GM18526 (cell line): ENCODE results near the gene SLC9C1.

Source experiments
- POLR2A ChIP-seq: IDR thresholded peaks from 3 replicates; pipeline ENCODE4 v1.6.1; 2011; ENCODE audit not compliant: insufficient read length; ENCODE audit errors: extremely low read depth

Gene SLC9C1

DNA sequence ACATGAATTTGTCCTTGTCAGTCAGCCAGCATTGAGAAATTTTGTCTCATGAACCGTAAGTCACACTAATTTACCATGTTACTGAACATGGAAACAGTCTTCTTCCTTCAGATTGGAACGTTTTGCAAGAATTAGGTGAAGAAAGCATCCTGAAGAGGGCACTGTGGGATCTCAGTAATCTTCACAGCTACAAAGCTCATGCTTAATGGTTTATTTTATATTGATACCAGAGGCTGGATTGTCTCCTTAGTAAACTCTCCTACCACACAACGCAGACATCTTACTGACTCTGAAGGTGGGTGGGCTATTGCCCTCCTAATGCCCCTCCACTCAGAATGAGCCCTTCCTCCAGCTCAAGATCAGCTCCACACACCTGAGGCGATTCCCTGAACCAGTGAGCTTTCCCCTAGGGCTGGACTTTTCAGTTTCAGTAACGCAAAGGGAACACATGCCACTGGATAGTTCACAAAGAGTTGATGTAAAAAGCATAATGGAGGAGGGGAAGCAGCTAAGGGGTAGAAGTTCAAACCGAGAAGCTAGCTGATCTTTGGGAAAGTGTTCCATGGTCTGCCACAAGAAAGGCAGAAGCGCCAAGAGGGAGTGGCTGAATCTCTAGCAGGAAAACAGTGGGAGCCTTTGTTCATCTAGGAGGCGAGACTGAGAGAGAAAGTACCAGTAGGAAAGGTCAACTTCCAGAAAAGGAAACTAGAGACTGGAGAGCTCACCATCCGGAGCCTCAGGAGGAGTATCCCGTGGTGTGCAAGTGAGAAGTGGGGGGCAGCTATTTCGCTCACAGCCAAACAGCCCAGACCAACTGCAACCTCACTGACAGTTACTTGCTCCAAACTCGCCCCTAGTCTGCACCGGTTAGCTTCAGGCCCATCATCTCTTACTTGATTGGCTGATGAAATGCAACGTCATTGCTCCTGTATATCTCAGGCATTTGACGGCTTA is at the start of gene SLC9C1:
SLC9C1 (minus strand) TSS at position 849 of the 954 bp plus-strand sequence. CDS start 7,425 bp downstream, outside the sequence.
- TF ChIP-seq POLR2A, result no peak

DNA sequence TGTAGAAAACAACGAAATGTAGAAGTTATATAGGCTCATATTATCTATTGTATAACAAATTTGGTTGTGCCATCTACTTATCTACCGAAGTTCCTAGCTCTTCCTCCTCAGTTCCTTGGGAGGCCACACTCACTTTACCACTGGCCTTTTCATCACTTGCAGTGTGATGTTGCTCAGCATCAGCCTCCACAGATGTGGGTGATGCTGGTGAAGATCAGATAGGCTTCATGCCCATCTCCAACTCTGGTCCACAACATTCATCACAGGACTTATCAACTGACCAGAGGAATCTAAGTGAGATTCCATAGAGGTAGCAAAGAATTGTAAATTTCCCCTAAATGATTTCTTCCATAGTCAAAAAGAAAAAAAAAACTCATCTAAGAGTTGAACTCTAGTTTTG is 47.4 kb upstream of the SLC9C1 start:
- TF ChIP-seq POLR2A, result no peak

DNA sequence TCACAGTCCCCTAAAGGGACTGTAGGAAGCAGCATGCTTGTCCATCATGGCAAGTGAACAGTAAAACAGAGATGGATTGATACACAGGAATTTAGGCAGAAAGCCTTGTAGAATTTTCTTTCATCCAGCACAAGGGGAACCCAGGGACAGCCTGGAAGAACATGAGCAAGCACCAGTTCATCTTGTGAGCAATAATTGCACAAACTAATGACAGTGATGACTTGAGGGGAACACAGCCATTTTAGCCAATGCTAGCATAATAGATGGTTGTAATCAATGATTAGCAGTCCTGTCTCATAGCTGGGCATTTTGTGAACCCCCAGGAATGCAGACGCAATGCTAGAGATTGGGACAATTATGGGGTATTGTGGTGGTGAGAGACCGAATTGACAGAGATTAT is 45.6 kb upstream of the SLC9C1 start:
- no peak for TF ChIP-seq POLR2A

DNA sequence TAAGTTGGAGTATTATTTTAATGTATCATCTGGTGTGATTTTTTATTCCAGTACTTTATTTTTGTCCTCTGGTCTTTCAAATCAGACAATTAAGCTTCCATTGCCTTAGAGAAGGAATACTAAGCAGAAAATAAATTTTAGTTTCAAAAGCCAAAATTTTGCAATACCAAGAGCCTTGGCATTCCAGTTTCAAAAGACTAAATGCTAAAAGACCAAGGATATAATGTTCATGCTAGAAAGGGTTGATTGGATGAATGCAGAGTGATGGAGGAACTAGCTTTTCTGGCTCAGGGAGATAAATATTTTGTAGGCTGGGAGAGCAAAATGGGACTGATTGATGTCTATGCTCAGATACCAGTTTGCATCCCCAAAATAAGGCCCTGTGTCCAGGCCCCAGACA is 45.1 kb upstream of the SLC9C1 start:
- TF ChIP-seq POLR2A, result no peak

DNA sequence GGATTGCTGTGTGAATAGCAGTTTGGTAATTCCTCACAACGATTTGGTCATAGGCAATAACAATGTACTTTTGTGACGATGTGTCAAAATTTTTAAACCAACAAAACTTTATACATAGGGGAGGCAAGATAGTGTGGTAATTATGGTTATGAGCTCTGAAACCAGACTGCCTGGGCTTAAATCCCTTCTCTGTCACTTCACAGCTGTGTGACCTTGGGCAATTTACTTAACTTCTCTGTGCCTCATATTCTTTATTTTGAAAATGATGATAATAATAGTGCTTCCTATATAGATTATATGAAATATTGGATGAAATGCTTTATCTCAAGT is 44.7 kb upstream of the SLC9C1 start:
- TF ChIP-seq POLR2A, result no peak

DNA sequence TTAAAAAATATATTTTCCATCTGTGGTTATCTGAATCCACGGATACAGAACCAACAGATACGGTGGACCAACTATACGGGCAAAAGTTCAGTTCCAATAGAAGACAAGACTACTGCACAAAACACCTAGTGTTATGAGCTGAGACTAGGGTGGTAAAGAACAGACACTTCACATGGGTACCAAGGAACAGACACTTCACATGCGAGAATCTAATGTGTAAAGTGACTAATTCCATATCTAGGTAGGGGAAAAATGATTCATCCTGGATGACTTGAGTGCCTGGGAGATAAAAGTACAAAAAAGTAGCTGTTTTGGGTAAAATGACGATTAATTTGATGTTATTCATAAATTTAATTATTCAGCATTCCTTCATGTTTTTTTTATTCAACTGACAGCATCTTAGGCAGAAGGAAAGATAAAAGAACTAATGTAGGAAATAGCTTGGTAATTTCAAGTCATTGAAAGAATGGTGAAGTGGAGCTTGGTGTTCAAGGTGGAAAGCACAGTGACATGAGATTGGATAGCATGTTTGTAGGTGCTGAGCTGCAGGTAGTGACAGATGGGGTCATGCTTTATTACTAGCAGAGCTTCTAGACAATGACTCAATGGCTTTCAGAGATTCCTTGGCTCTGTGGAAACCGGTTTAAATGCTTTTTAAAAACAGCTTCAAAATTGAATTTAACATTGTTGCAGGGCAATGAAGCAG is 44.2 kb upstream of the SLC9C1 start:
- TF ChIP-seq POLR2A, result no peak

DNA sequence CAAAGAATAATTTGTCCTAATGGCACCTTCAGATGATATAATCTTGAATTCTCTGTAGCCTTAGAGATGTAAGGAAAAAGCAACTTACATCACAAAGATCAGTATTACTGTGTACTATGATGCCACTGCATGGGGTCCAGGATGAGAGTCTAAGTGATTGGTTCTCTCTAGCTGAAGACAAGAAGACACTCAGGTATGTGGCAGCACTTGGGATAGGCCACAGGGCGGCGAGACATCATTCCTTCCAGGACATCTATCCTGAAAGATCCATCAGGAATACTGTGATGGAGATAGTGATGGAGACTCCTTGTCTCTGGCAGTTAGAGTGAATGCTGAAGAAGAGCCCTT is 41.4 kb upstream of the SLC9C1 start:
- no peak for TF ChIP-seq POLR2A

DNA sequence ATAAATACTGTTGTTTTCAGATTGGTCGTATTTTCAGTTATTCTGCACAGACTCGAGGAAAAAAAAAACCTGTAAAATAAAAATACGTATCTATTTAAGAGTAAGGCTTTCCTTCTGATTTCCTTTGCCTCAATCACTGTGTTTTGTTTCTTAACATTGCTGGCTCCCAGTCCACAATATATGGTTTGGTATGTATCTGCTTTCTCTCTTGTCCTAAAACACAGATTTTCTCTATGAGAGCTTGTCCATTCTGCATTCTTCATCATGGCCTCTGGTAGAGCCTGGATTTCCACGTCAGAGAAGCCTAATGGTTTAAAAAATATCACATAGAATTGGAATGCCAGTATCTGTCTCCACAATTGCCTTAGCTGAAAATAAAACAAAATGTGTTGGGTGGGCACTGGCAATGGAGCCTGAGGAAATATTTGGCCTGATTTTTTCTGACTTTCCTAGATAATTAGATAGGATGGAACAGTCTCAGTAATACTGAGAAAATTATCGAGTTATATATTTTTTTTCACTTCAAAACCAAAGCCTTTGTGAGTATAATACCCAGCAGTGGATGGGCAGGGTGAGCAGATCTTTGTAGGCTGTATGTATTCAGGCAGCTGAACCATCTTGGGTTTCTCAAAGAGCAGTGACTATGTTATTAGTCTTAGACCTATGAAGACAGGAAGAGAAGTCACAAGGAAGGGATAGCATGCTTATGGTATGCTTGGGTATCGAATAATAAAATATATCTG is 40.8 kb upstream of the SLC9C1 start:
- TF ChIP-seq POLR2A, result no peak

DNA sequence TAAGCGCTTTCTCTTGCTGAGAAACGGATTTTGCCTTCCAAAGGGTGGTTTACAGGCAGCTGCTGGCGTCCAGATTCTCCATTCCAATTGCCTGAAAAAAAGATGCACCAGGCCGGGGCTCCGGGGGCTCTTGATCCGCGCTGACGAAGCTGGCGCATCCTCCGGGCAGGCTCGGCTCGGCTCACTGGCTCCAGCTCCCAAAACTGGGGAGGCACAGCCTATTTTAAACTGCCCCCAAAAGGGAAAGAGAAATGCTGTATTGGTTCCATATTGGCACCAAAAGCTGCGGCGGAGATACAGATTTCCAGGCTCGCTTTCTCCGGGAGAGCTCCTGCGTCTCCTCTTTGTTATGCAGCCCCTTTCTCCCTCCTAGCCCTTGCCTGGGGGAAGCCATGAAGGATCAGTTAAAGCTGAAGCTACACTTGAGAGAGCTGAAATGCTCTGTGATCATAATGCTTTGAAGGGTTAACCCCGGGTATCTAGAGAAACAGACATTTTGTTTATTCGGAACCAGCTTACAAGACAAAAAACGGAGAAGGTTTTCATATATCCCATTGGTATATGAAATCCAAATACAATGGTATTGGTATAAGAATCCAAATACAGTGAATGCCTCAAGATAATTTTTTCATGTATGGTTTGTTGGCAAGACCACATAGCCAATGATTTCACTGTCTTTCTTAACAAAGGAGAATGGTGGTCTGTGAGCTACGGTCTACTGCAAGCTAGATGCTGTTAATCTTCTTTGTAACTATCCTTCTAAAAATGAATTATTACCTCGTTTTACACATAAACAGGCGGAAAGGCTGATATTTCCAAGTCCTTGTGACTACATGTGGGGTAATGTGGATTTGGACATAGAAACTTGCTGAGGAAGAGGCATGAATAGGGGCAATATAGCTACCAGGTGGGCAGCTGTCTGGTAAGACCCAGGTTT is 39.6 kb upstream of the SLC9C1 start:
- no peak for TF ChIP-seq POLR2A

DNA sequence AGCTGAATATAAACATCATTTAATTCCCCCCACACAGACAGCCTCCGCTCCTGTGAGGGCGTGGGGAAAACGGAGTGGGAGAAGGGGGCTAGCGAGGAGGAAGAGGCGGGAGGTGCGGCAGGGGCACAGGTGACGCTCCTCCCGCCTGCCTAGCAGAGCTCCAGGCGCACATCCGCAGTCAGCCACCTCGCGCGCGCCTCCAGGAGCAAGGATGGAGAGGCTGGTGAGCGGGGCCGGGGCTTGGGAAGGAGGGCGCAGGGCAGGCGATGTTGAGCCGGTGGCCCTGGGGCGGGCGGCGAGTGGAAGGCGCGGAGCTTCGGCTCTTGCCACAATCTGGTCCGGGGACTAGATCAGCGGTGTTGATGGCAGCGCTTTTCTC is 39.0 kb upstream of the SLC9C1 start, which contains the start of gene CD200:
CD200 (plus strand) TSS at position 155 of the 379 bp plus-strand sequence; CDS start at position 212, 57 bp downstream.
- TF ChIP-seq POLR2A, result peak; percentile 36

DNA sequence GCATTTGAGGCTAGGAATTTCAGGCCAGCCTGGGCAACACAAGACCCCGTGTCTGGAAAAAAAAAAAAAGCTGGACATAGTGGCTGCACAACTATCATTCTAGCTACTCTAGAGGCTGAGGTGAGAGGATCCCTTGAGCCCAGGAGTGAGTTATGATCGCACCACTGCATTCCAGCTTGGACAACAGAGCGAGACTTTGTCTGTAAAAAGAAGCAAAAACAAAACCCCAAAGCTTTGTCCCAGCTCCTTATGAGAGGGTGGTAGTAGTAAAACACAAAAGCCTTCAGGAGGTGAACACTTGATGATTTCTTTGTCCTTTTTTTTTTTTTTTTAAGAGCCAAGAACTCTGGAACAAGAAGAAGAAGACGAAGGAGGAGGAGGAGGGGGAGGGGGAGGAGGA is 37.8 kb upstream of the SLC9C1 start:
- TF ChIP-seq POLR2A, result no peak

DNA sequence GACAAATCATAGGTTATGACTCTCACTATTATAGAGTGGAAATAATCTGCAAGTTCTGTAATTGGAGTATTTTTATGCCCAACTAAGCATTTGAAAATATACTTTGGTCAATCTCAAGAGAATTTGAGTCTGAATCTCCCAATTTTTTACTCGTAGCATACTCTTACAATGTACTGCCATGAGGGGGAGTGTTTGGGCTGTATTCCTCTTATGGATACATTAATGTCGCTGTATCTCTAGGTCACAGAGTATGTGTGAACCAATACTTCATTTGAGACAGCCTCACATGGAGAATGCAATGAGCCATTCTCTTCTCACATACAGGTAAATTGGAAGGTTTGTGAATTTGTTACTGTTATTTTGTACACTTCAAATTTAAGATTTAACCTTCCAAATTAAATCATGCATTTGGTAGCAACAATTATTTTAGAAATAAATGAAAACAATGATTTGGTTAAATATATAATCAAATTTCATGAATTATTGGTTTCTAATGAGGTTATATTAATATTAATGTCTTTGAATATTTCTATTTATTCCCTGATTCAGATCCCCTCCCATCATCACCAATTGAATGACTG is 33.4 kb upstream of the SLC9C1 start:
- TF ChIP-seq POLR2A, result no peak

DNA sequence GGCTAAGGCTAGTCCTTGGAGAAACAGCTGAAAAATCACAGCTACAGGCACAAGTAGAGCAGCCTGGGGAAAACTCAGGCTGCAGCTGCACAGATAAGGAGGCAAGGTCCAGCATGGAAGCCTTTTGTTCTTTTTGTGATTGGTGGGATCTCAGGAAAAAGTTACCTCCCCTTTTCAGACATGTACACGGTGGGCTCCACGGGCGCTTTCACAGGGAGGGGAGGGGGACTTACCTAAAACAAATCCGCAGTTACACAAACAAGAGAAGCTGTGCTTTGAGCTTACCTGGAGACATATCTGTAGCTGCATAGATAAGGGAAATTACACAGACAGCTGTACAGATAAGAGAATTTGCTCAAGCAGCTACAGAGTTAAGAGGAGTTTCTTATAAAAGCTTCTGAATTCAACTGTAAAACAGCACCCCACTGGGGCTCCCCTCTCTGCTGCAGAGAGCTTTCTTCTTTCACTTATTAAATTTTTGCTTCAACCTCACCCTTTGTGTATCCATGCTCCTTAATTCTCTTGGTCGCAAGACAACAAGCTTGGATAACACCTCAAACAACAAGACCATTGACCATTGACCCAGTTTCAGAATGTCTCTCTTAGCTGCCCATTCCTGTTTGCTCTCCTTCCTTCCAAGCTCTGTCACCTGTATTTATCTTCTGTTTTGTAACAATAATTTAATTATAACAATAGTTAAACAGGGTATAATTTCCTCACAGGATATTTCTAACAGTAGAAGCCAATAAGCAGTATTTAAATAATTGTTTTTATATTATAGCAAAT is 28.0 kb upstream of the SLC9C1 start:
- TF ChIP-seq POLR2A, result no peak
